ENCODE results near the gene FLRT3.

FLRT3 gene

GRCh38 chr20:14319704-14320103 is 17.7 kb downstream of the FLRT3 start:
- WGBS, 2 experiments (ENCODE audit: insufficient coverage in 2 of 2) = no CpG with 5 or more reads among the region's 1 CpG
- no peaks in the 10 kb centered on the region for H3K36me3 ChIP-seq (ENCODE audit: control insufficient read depth, insufficient read depth, low read length)

GRCh38 chr20:14313341-14314020 is 23.9 kb downstream of the FLRT3 start:
- Histone ChIP-seq H3K4me1 (ENCODE audit: control insufficient read depth, insufficient read depth, low read length, poor library complexity, severe bottlenecking) (no peaks in the 10 kb centered on the region), H3K27ac (ENCODE audit: low read depth, low read length, severe bottlenecking) (no peak overlapping the region), H3K36me3 (ENCODE audit: control insufficient read depth, insufficient read depth, low read length) (no peaks in the 10 kb centered on the region), H3K9me3 (ENCODE audit: control insufficient read depth, low read length) (no peaks in the 10 kb centered on the region), H3K4me3 (ENCODE audit: extremely low read depth, insufficient read depth, low read length, poor library complexity, severe bottlenecking) (no peak overlapping the region)
- WGBS, 2 experiments (ENCODE audit: insufficient coverage in 2 of 2) = 83% methylated on average over 1 of the region's 2 CpGs; no CpG with 5 or more reads in 1 of the 2 experiments

More at GRCh38 chr20:14319704-14320103, 17.7 kb downstream of the FLRT3 start:
- no peaks in the 10 kb centered on the region for H3K9me3 ChIP-seq (ENCODE audit: control insufficient read depth, low read length)
- H3K4me3 ChIP-seq (ENCODE audit: extremely low read depth, insufficient read depth, low read length, poor library complexity, severe bottlenecking) = no peak overlapping the region
- H3K27ac ChIP-seq (ENCODE audit: low read depth, low read length, severe bottlenecking) = no peak overlapping the region
- H3K4me1 ChIP-seq (ENCODE audit: control insufficient read depth, insufficient read depth, low read length, poor library complexity, severe bottlenecking) = no peaks in the 10 kb centered on the region

- no peaks in the 10 kb centered on the region for H3K4me1 ChIP-seq (ENCODE audit: control insufficient read depth, insufficient read depth, low read length, poor library complexity, severe bottlenecking)
- no peak overlapping the region for H3K4me3 ChIP-seq (ENCODE audit: extremely low read depth, insufficient read depth, low read length, poor library complexity, severe bottlenecking)
- no peaks in the 10 kb centered on the region for H3K9me3 ChIP-seq (ENCODE audit: control insufficient read depth, low read length)
- H3K27ac ChIP-seq (ENCODE audit: low read depth, low read length, severe bottlenecking) = no peak overlapping the region
- H3K36me3 ChIP-seq (ENCODE audit: control insufficient read depth, insufficient read depth, low read length) = no peaks in the 10 kb centered on the region
- 80% methylated on average over 1 of the region's 2 CpGs; no CpG with 5 or more reads in 1 of the 2 experiments for WGBS, 2 experiments (ENCODE audit: insufficient coverage in 2 of 2)
Measured at GRCh38 chr20:14312001-14312400, 25.4 kb downstream of the FLRT3 start.

- WGBS, 2 experiments (ENCODE audit: insufficient coverage in 2 of 2) = 95 to 100% methylated on average over 1 to 3 of the region's 5 CpGs
- no peak overlapping the region for H3K27ac ChIP-seq (ENCODE audit: low read depth, low read length, severe bottlenecking)
- H3K4me3 ChIP-seq (ENCODE audit: extremely low read depth, insufficient read depth, low read length, poor library complexity, severe bottlenecking) = no peak overlapping the region
- H3K9me3 ChIP-seq (ENCODE audit: control insufficient read depth, low read length) = no peaks in the 10 kb centered on the region
- H3K36me3 ChIP-seq (ENCODE audit: control insufficient read depth, insufficient read depth, low read length) = no peaks in the 10 kb centered on the region
- H3K4me1 ChIP-seq (ENCODE audit: control insufficient read depth, insufficient read depth, low read length, poor library complexity, severe bottlenecking) = no peaks in the 10 kb centered on the region
Measured at GRCh38 chr20:14310977-14311627, 26.3 kb downstream of the FLRT3 start.

- Histone ChIP-seq H3K4me1 (ENCODE audit: control insufficient read depth, insufficient read depth, low read length, poor library complexity, severe bottlenecking) (no peaks in the 10 kb centered on the region), H3K36me3 (ENCODE audit: control insufficient read depth, insufficient read depth, low read length) (no peaks in the 10 kb centered on the region), H3K4me3 (ENCODE audit: extremely low read depth, insufficient read depth, low read length, poor library complexity, severe bottlenecking) (no peak overlapping the region), H3K27ac (ENCODE audit: low read depth, low read length, severe bottlenecking) (no peak overlapping the region), H3K9me3 (ENCODE audit: control insufficient read depth, low read length) (no peaks in the 10 kb centered on the region)
- 100% methylated on average over 1 of the region's 2 CpGs for WGBS, 2 experiments (ENCODE audit: insufficient coverage in 2 of 2)
Measured at GRCh38 chr20:14307956-14308355, 29.5 kb downstream of the FLRT3 start.

- no peak overlapping the region for H3K4me3 ChIP-seq (ENCODE audit: extremely low read depth, insufficient read depth, low read length, poor library complexity, severe bottlenecking)
- no peaks in the 10 kb centered on the region for H3K9me3 ChIP-seq (ENCODE audit: control insufficient read depth, low read length)
- H3K36me3 ChIP-seq (ENCODE audit: control insufficient read depth, insufficient read depth, low read length) = no peaks in the 10 kb centered on the region
- no peak overlapping the region for H3K27ac ChIP-seq (ENCODE audit: low read depth, low read length, severe bottlenecking)
- H3K4me1 ChIP-seq (ENCODE audit: control insufficient read depth, insufficient read depth, low read length, poor library complexity, severe bottlenecking) = no peaks in the 10 kb centered on the region
- no CpG with 5 or more reads among the region's 1 CpG for WGBS, 2 experiments (ENCODE audit: insufficient coverage in 2 of 2)
Measured at GRCh38 chr20:14304472-14304871, 32.9 kb downstream of the FLRT3 start.

- no peak overlapping the region for H3K4me3 ChIP-seq (ENCODE audit: extremely low read depth, insufficient read depth, low read length, poor library complexity, severe bottlenecking)
- no peaks in the 10 kb centered on the region for H3K36me3 ChIP-seq (ENCODE audit: control insufficient read depth, insufficient read depth, low read length)
- H3K4me1 ChIP-seq (ENCODE audit: control insufficient read depth, insufficient read depth, low read length, poor library complexity, severe bottlenecking) = no peaks in the 10 kb centered on the region
- H3K9me3 ChIP-seq (ENCODE audit: control insufficient read depth, low read length) = no peaks in the 10 kb centered on the region
- no peak overlapping the region for H3K27ac ChIP-seq (ENCODE audit: low read depth, low read length, severe bottlenecking)
Measured at GRCh38 chr20:14303651-14304050, 33.8 kb downstream of the FLRT3 start.

- Histone ChIP-seq H3K4me3 (ENCODE audit: extremely low read depth, insufficient read depth, low read length, poor library complexity, severe bottlenecking) (no peak overlapping the region), H3K9me3 (ENCODE audit: control insufficient read depth, low read length) (no peaks in the 10 kb centered on the region), H3K4me1 (ENCODE audit: control insufficient read depth, insufficient read depth, low read length, poor library complexity, severe bottlenecking) (no peaks in the 10 kb centered on the region), H3K27ac (ENCODE audit: low read depth, low read length, severe bottlenecking) (no peak overlapping the region), H3K36me3 (ENCODE audit: control insufficient read depth, insufficient read depth, low read length) (no peaks in the 10 kb centered on the region)
- WGBS, 2 experiments (ENCODE audit: insufficient coverage in 2 of 2) = 91 to 100% methylated on average over 1 to 4 of the region's 6 CpGs
Measured at GRCh38 chr20:14303106-14303505, 34.3 kb downstream of the FLRT3 start.

- no CpG with 5 or more reads among the region's 4 CpGs for WGBS, 2 experiments (ENCODE audit: insufficient coverage in 2 of 2)
- H3K4me1 ChIP-seq (ENCODE audit: control insufficient read depth, insufficient read depth, low read length, poor library complexity, severe bottlenecking) = no peaks in the 10 kb centered on the region
- no peaks in the 10 kb centered on the region for H3K36me3 ChIP-seq (ENCODE audit: control insufficient read depth, insufficient read depth, low read length)
- H3K9me3 ChIP-seq (ENCODE audit: control insufficient read depth, low read length) = no peaks in the 10 kb centered on the region
- no peak overlapping the region for H3K27ac ChIP-seq (ENCODE audit: low read depth, low read length, severe bottlenecking)
- H3K4me3 ChIP-seq (ENCODE audit: extremely low read depth, insufficient read depth, low read length, poor library complexity, severe bottlenecking) = no peak overlapping the region
Measured at GRCh38 chr20:14299831-14300230, 37.6 kb downstream of the FLRT3 start.

GRCh38 chr20:14295770-14296309 is 41.6 kb downstream of the FLRT3 start:
- Histone ChIP-seq H3K27ac (ENCODE audit: low read depth, low read length, severe bottlenecking) (no peak overlapping the region), H3K4me1 (ENCODE audit: control insufficient read depth, insufficient read depth, low read length, poor library complexity, severe bottlenecking) (no peaks in the 10 kb centered on the region), H3K4me3 (ENCODE audit: extremely low read depth, insufficient read depth, low read length, poor library complexity, severe bottlenecking) (no peak overlapping the region), H3K9me3 (ENCODE audit: control insufficient read depth, low read length) (no peaks in the 10 kb centered on the region), H3K36me3 (ENCODE audit: control insufficient read depth, insufficient read depth, low read length) (no peaks in the 10 kb centered on the region)
- WGBS, 2 experiments (ENCODE audit: insufficient coverage in 2 of 2) = no CpG with 5 or more reads among the region's 3 CpGs

GRCh38 chr20:14295238-14295637 is 42.2 kb downstream of the FLRT3 start:
- 38 to 100% methylated on average over 1 to 2 of the region's 2 CpGs for WGBS, 2 experiments (ENCODE audit: insufficient coverage in 2 of 2)
- no peak overlapping the region for H3K4me3 ChIP-seq (ENCODE audit: extremely low read depth, insufficient read depth, low read length, poor library complexity, severe bottlenecking)
- H3K27ac ChIP-seq (ENCODE audit: low read depth, low read length, severe bottlenecking) = no peak overlapping the region
- H3K9me3 ChIP-seq (ENCODE audit: control insufficient read depth, low read length) = no peaks in the 10 kb centered on the region
- H3K36me3 ChIP-seq (ENCODE audit: control insufficient read depth, insufficient read depth, low read length) = no peaks in the 10 kb centered on the region
- H3K4me1 ChIP-seq (ENCODE audit: control insufficient read depth, insufficient read depth, low read length, poor library complexity, severe bottlenecking) = no peaks in the 10 kb centered on the region

Measured in mesodermal cell (in vitro differentiated cells).